BE2C (cell line): ENCODE results near the gene CLASP1.
"Not testable (repeated sequence)": the region's sequence is repeated elsewhere in the genome, so short reads cannot be mapped to it uniquely, and the experiment has no call there.

Experiments
- DNase-seq: peaks from one replicate; pipeline ENCODE4 v3.0.0-alpha.2; 2020
- H3K27me3 ChIP-seq: fragments of 250-450 bp; sonication (Bioruptor Pico); 2 replicates; pipeline ENCODE4 v1.5.1; 2020; ENCODE audit warnings: mild to moderate bottlenecking
- H3K36me3 ChIP-seq: fragments of 250-450 bp; sonication (Bioruptor Pico); 2 replicates; pipeline ENCODE4 v1.5.1; 2020; ENCODE audit warnings: mild to moderate bottlenecking
- H3K4me1 ChIP-seq: fragments of 250-450 bp; sonication (Bioruptor Pico); 2 replicates; pipeline ENCODE4 v1.5.1; 2020
- H3K4me3 ChIP-seq: 2 replicates; pipeline ENCODE4 v1.5.1; 2011; ENCODE audit warnings: low read depth, low read length
- H3K9me3 ChIP-seq: fragments of 250-450 bp; sonication (Bioruptor Pico); 2 replicates; pipeline ENCODE4 v1.5.1; 2020
- CTCF ChIP-seq: IDR thresholded peaks from 2 replicates; pipeline ENCODE4 v1.5.1; 2012; ENCODE audit warnings: mild to moderate bottlenecking, low read depth, low read length

The CLASP1 gene

GRCh38 chr2:121564905-121565304 lies 84.4 kb downstream of the CLASP1 start:
- H3K27me3 ChIP-seq = no peaks in the 10 kb centered on the region
- TF ChIP-seq CTCF = no peak
- DNase-seq = no peak
- H3K4me1 ChIP-seq = no peaks in the 10 kb centered on the region
- H3K4me3 ChIP-seq = no peak overlapping the region
- H3K36me3 ChIP-seq = no peaks in the 10 kb centered on the region
- H3K9me3 ChIP-seq = no peaks in the 10 kb centered on the region

DNA sequence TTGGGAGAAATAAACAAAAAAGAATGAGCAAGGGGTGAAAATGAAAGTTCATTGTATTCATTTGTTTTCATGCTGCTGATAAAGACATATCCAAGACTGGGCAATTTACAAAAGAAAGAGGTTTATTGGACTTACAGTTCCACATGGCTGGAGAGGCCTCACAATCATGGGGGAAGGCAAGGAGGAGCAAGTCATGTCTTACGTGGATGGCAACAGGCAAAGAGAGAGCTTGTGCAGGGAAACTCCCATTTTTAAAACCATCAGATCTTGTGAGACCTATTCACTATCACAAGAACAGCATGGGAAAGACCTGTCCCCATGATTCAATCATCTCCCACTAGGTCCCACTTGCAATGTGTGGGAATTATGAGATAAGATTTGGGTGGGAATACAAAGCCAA lies 85.5 kb downstream of the CLASP1 start:
- not testable (repeated sequence) for H3K27me3 ChIP-seq, DNase-seq, H3K9me3 ChIP-seq, H3K36me3 ChIP-seq, H3K4me3 ChIP-seq, H3K4me1 ChIP-seq

DNA sequence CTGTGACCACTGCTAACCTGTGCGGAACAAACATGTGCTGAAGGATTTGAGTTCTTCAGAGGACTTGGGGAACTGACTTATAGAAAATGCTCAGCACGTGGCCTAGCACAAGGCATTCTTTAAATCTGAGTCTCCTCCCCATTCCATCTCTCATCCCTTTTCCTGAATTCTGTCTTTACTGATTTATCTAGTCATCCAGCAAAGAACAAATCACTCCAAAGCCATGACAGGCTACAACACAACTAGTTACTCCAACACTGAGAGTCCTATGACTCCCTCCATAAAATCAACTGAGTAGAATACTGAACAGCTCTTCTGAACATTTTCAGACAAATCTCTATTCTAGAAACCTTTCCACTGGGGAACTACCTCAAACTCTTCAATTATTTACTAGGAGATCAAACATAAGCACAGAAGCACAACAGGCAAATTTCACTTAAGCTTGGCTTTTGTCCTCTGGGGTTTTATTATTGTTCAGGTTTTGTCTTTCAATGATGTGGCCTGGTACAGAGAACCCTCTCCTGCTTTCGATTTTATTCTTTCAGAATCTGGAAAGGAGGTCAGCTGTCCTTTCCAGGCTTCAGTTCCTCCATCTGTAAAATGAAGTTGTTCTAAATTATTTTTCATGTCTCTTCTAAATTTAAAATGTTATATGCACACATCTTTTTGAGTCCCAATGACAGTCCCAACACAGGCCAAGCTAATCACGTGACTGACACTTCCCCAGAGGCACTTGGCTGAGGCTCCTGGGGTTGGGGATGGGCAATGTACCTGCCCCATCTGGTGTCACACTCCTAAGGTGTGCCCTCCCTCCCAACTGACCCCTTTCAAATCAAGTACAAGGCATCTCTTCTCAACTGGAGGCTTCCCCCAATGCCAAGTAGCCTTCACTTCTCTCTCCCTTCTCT lies 86.7 kb downstream of the CLASP1 start:
- H3K27me3 ChIP-seq = no peaks in the 10 kb centered on the region
- no peak overlapping the region for H3K4me3 ChIP-seq
- H3K4me1 ChIP-seq = no peaks in the 10 kb centered on the region
- H3K36me3 ChIP-seq = no peaks in the 10 kb centered on the region
- no peak for TF ChIP-seq CTCF
- H3K9me3 ChIP-seq = no peaks in the 10 kb centered on the region
- no peak for DNase-seq

- TF ChIP-seq CTCF = no peak
- DNase-seq = no peak
- Histone ChIP-seq H3K27me3 (no peaks in the 10 kb centered on the region), H3K36me3 (no peaks in the 10 kb centered on the region), H3K4me1 (no peaks in the 10 kb centered on the region), H3K4me3 (no peak overlapping the region), H3K9me3 (no peaks in the 10 kb centered on the region)
Measured at GRCh38 chr2:121561617-121562268, 87.5 kb downstream of the CLASP1 start.

- no peak for TF ChIP-seq CTCF
- no peaks in the 10 kb centered on the region for H3K9me3 ChIP-seq
- H3K4me3 ChIP-seq = no peak overlapping the region
- H3K27me3 ChIP-seq = no peaks in the 10 kb centered on the region
- no peaks in the 10 kb centered on the region for H3K36me3 ChIP-seq
- DNase-seq = no peak
- H3K4me1 ChIP-seq = peaks cover 4% of the 10 kb centered on the region; the same call in 1 of the 2 replicates
Measured at GRCh38 chr2:121558329-121558728, 90.9 kb downstream of the CLASP1 start.

- DNase-seq = peak; percentile 46
- Histone ChIP-seq H3K9me3 (no peaks in the 10 kb centered on the region), H3K4me3 (no peak overlapping the region), H3K36me3 (no peaks in the 10 kb centered on the region), H3K27me3 (no peaks in the 10 kb centered on the region), H3K4me1 (peaks cover 4% of the 10 kb centered on the region; the same call in 1 of the 2 replicates)
- TF ChIP-seq CTCF = no peak
Measured at GRCh38 chr2:121555008-121555407, 94.3 kb downstream of the CLASP1 start.

DNA sequence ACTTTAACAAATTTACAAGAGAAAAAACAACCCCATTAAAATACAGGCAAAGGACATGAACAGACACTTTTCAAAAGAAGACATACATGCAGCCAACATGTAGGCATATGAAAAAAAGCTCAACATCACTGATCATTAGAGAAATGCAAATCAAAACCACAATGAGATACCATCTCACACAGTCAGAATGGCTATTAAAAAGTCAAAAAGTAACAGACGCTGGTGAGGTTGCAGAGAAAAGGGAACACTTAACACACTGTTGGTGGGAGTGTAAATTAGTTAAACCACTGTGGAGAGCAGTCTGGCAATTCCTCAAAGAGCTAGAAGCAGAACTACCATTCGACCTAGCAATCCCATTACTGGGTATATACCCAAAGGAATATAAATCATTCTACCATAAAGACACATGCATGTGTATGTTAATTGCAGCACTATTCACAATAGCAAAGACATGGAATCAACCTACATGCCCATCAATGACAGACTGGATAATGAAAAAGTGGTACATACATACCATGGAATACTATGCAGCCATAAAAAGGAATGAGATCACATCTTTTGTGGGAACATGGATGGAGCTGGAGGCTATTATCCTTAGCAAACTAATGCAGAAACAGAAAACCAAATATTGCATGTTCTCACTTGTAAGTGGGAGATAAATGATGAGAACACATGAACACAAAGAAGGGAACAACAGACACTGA lies 96.6 kb downstream of the CLASP1 start:
- H3K4me3 ChIP-seq, H3K27me3 ChIP-seq, H3K4me1 ChIP-seq, H3K36me3 ChIP-seq, DNase-seq, H3K9me3 ChIP-seq: not testable (repeated sequence)
